ENCODE data around the gene ZNF862. TPM values are rescaled to one million over a fixed set of nuclear protein-coding genes. Genes with fewer than 3 reads are reported as not detected.

Gene ZNF862
- total RNA-seq, 2 donors from 2014 or later, result 11.4 to 17.3 TPM

DNA sequence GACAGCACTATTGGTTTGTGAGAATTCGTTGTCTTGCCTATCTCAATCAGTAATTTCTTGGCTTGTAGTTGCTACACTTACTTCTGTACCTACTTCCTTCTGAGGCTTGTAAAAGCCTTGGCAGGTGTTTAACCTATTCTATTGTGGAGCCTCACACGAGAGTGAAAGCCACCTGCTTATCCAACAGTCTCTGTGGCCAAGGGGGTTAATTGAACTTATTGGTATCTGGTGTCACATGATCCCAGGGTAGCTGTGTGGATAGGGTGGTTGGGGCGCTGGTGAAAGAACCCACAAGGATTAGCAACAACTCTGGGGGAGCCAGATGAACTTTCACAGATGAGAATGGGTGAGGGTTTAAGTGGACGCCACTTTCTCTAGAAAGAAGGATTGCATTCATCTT, 21.7 kb downstream of the ZNF862 start:
- Histone ChIP-seq H3K36me3 (peaks cover 32% of the 10 kb centered on the region), H3K4me3 (no peak overlapping the region), H3K4me1 (ENCODE audit: control insufficient read depth in 1 of 2, low read depth in 2 of 2) (no peaks in the 10 kb centered on the region), H3K27ac (no peak overlapping the region), H3K9me3 (no peaks in the 10 kb centered on the region), H3K27me3 (replicated peaks; ENCODE audit: insufficient read depth) (no peaks in the 10 kb centered on the region)
- TF ChIP-seq, protein P1, sequence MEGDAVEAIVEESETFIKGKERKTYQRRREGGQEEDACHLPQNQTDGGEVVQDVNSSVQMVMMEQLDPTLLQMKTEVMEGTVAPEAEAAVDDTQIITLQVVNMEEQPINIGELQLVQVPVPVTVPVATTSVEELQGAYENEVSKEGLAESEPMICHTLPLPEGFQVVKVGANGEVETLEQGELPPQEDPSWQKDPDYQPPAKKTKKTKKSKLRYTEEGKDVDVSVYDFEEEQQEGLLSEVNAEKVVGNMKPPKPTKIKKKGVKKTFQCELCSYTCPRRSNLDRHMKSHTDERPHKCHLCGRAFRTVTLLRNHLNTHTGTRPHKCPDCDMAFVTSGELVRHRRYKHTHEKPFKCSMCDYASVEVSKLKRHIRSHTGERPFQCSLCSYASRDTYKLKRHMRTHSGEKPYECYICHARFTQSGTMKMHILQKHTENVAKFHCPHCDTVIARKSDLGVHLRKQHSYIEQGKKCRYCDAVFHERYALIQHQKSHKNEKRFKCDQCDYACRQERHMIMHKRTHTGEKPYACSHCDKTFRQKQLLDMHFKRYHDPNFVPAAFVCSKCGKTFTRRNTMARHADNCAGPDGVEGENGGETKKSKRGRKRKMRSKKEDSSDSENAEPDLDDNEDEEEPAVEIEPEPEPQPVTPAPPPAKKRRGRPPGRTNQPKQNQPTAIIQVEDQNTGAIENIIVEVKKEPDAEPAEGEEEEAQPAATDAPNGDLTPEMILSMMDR (IDR thresholded peaks at IDR 0.05), result no peak
- DNase-seq (ENCODE audit: low spot score) (no peak), ATAC-seq (ENCODE audit: insufficient number of reproducible peaks, low FRiP score, low read depth) (no peak)

DNA sequence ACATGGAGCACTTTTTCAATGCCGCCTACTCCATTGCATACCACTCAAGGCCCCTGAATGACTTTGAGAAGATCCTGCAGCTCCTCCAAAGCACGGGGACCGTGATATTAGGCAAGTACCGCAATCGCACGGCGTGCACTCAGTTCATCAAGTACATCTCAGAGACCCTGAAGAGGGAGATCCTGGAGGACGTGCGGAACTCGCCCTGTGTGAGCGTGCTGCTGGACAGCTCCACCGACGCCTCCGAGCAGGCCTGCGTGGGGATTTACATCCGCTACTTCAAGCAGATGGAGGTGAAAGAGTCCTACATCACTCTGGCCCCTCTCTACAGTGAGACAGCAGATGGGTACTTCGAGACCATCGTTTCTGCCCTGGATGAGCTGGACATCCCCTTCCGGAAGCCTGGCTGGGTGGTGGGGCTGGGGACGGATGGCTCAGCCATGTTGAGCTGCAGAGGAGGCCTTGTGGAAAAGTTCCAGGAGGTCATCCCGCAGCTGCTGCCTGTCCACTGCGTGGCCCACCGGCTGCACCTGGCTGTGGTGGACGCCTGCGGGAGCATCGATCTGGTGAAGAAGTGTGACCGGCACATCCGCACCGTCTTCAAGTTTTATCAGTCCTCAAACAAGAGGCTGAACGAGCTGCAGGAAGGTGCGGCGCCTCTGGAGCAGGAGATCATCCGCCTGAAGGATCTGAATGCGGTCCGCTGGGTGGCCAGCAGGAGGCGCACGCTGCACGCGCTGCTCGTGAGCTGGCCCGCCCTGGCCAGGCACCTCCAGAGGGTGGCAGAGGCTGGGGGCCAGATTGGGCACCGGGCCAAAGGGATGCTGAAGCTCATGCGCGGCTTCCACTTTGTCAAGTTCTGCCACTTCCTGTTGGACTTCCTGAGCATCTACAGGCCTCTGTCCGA, 22.9 kb downstream of the ZNF862 start:
- Histone ChIP-seq H3K4me1 (ENCODE audit: control insufficient read depth in 1 of 2, low read depth in 2 of 2) (no peaks in the 10 kb centered on the region), H3K4me3 (no peak overlapping the region), H3K27ac (no peak overlapping the region), H3K9me3 (no peaks in the 10 kb centered on the region), H3K36me3 (peaks cover 32% of the 10 kb centered on the region), H3K27me3 (replicated peaks; ENCODE audit: insufficient read depth) (no peaks in the 10 kb centered on the region)
- DNase-seq (ENCODE audit: low spot score), result no peak
- no peak for ATAC-seq (ENCODE audit: insufficient number of reproducible peaks, low FRiP score, low read depth)
- TF ChIP-seq, protein P1 (IDR thresholded peaks at IDR 0.05), result peak; percentile 15

DNA sequence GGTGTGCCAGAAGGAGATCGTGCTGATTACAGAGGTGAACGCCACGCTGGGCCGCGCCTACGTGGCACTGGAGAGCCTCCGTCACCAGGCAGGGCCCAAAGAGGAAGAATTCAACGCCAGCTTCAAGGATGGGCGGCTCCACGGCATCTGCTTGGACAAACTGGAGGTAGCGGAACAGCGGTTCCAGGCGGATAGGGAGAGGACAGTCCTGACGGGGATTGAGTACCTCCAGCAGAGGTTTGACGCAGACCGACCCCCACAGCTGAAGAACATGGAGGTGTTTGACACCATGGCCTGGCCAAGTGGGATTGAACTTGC, 23.5 kb downstream of the ZNF862 start:
- TF ChIP-seq, protein P1 (IDR thresholded peaks at IDR 0.05), result no peak
- DNase-seq (ENCODE audit: low spot score), result no peak
- H3K36me3 ChIP-seq, result peaks cover 32% of the 10 kb centered on the region
- H3K4me1 ChIP-seq (ENCODE audit: control insufficient read depth in 1 of 2, low read depth in 2 of 2), result no peaks in the 10 kb centered on the region
- no peak overlapping the region for H3K4me3 ChIP-seq
- H3K27ac ChIP-seq, result no peak overlapping the region
- ATAC-seq (ENCODE audit: insufficient number of reproducible peaks, low FRiP score, low read depth), result no peak
- no peaks in the 10 kb centered on the region for H3K27me3 ChIP-seq (replicated peaks; ENCODE audit: insufficient read depth)
- no peaks in the 10 kb centered on the region for H3K9me3 ChIP-seq

DNA sequence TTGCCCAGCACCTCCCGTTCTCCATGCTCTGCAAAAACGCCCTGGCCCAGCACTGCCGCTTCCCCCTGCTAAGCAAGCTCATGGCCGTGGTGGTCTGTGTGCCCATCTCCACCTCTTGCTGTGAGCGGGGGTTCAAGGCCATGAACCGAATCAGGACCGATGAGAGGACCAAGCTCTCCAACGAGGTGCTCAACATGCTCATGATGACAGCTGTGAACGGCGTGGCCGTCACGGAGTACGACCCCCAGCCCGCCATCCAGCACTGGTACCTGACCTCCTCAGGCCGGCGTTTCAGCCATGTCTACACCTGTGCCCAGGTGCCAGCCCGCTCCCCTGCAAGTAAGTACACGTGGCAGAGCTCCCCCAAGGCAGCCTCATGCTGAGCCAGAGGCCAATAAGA, 24.0 kb downstream of the ZNF862 start:
- peaks cover 32% of the 10 kb centered on the region for H3K36me3 ChIP-seq
- H3K9me3 ChIP-seq, result no peaks in the 10 kb centered on the region
- ATAC-seq (ENCODE audit: insufficient number of reproducible peaks, low FRiP score, low read depth) (no peak), DNase-seq (ENCODE audit: low spot score) (no peak)
- TF ChIP-seq, protein P1 (IDR thresholded peaks at IDR 0.05), result no peak
- H3K27ac ChIP-seq, result no peak overlapping the region
- H3K4me1 ChIP-seq (ENCODE audit: control insufficient read depth in 1 of 2, low read depth in 2 of 2), result no peaks in the 10 kb centered on the region
- H3K27me3 ChIP-seq (replicated peaks; ENCODE audit: insufficient read depth), result no peaks in the 10 kb centered on the region
- no peak overlapping the region for H3K4me3 ChIP-seq

- Histone ChIP-seq H3K27ac (no peak overlapping the region), H3K4me3 (no peak overlapping the region), H3K36me3 (peaks cover 29% of the 10 kb centered on the region), H3K4me1 (ENCODE audit: control insufficient read depth in 1 of 2, low read depth in 2 of 2) (no peaks in the 10 kb centered on the region), H3K27me3 (replicated peaks; ENCODE audit: insufficient read depth) (no peaks in the 10 kb centered on the region), H3K9me3 (no peaks in the 10 kb centered on the region)
- ATAC-seq (ENCODE audit: insufficient number of reproducible peaks, low FRiP score, low read depth), result no peak
- TF ChIP-seq, protein P1 (IDR thresholded peaks at IDR 0.05), result no peak
- DNase-seq (ENCODE audit: low spot score), result no peak
These were observed 25.3 kb downstream of the ZNF862 start for GRCh38 chr7:149863500-149863899.
